Astrocyte (in vitro differentiated cells and primary cell): ENCODE results near the gene MRPL1. TPM values are rescaled to one million over a fixed set of nuclear protein-coding genes. Genes with fewer than 3 reads are reported as not detected.

Experiments used
- DNase-seq: peaks from one replicate; pipeline ENCODE4 v3.0.0-alpha.2; 2010; ENCODE audit warnings: low read depth
- FAIRE-seq: peaks from 2 replicates; lab custom pipeline; 2011; peaks lifted over from hg19 to GRCh38; lab: Jason Lieb, UNC
- H2AFZ ChIP-seq: 2 replicates; pipeline ENCODE4 v1.6.0; 2012; ENCODE audit warnings: low read depth, low read length, inconsistent platforms
- H3K27ac ChIP-seq: 2 replicates; pipeline ENCODE4 v1.5.1; 2011; ENCODE audit warnings: low read depth, low read length, inconsistent platforms
- H3K27me3 ChIP-seq: 2 replicates; pipeline ENCODE4 v1.6.0; 2011; ENCODE audit warnings: low read length, inconsistent platforms; ENCODE audit not compliant: insufficient read depth
- H3K36me3 ChIP-seq: 2 replicates; pipeline ENCODE4 v1.5.1; 2011; ENCODE audit warnings: low read length, inconsistent platforms; ENCODE audit not compliant: insufficient read depth
- H3K4me1 ChIP-seq: 2 replicates; pipeline ENCODE4 v1.5.1; 2011; ENCODE audit warnings: low read length, inconsistent platforms; ENCODE audit not compliant: insufficient read depth
- H3K4me2 ChIP-seq: 2 replicates; pipeline ENCODE4 v1.6.0; 2012; ENCODE audit warnings: low read length, inconsistent platforms
- H3K4me3 ChIP-seq: 2 replicates; pipeline ENCODE4 v1.5.1; 2011; ENCODE audit warnings: low read depth, mild to moderate bottlenecking, low read length, inconsistent platforms; ENCODE audit not compliant: insufficient read depth
- H3K79me2 ChIP-seq: 2 replicates; pipeline ENCODE4 v1.6.0; 2012; ENCODE audit warnings: mild to moderate bottlenecking, low read length, inconsistent platforms; ENCODE audit not compliant: insufficient read depth
- H3K9ac ChIP-seq: 2 replicates; pipeline ENCODE4 v1.6.0; 2012; ENCODE audit warnings: mild to moderate bottlenecking, low read length, inconsistent platforms
- H3K9me3 ChIP-seq: 2 replicates; pipeline ENCODE4 v1.5.1; 2012; ENCODE audit warnings: low read depth, mild to moderate bottlenecking, low read length, inconsistent platforms; ENCODE audit not compliant: insufficient read depth
- H4K20me1 ChIP-seq: 2 replicates; pipeline ENCODE4 v1.6.0; 2012; ENCODE audit warnings: low read length, inconsistent platforms; ENCODE audit not compliant: insufficient read depth
- H3K27ac Mint-ChIP-seq: one replicate; pipeline ENCODE4 v1.8.0; 2021; ENCODE audit warnings: mild to moderate bottlenecking, mixed read lengths; ENCODE audit not compliant: unreplicated experiment
- H3K27me3 Mint-ChIP-seq: one replicate; pipeline ENCODE4 v1.8.0; 2021; ENCODE audit warnings: low read depth, mixed read lengths; ENCODE audit not compliant: unreplicated experiment
- H3K36me3 Mint-ChIP-seq: one replicate; pipeline ENCODE4 v1.8.0; 2021; ENCODE audit warnings: low read depth, mixed read lengths; ENCODE audit not compliant: unreplicated experiment
- H3K4me1 Mint-ChIP-seq: one replicate; pipeline ENCODE4 v1.8.0; 2021; ENCODE audit warnings: low read depth, mixed read lengths; ENCODE audit not compliant: unreplicated experiment
- H3K4me3 Mint-ChIP-seq: one replicate; pipeline ENCODE4 v1.8.0; 2021; ENCODE audit warnings: mild to moderate bottlenecking, moderate library complexity, mixed read lengths; ENCODE audit not compliant: unreplicated experiment
- H3K9me3 Mint-ChIP-seq: one replicate; pipeline ENCODE4 v1.8.0; 2021; ENCODE audit warnings: mild to moderate bottlenecking, mixed read lengths; ENCODE audit not compliant: unreplicated experiment
- CTCF ChIP-seq: IDR thresholded peaks from 2 replicates; pipeline ENCODE4 v1.5.1; 2011; ENCODE audit warnings: low read depth, mild to moderate bottlenecking, inconsistent platforms, low read length, moderate library complexity; ENCODE audit not compliant: insufficient read depth
- EZH2 ChIP-seq: IDR thresholded peaks from 2 replicates; pipeline ENCODE4 v1.6.1; 2012; ENCODE audit warnings: mild to moderate bottlenecking, low read length, inconsistent platforms; ENCODE audit not compliant: insufficient read depth
- total RNA-seq: library from RNA; stranded (reverse); gene quantifications from 2 replicates; pipeline ENCODE4 v1.2.1, GENCODE V29; 2021

Gene MRPL1
- total RNA-seq, 1 donor from 2014 or later: 33.2 TPM

- H3K79me2 ChIP-seq: peaks cover 35% of the 10 kb centered on the region
- peak overlapping the region; percentile 83 for H3K4me3 ChIP-seq
- Mint-ChIP-seq H3K9me3 (no peaks in the 10 kb centered on the region), H3K27ac (peak overlapping the region; percentile 92), H3K4me1 (peaks cover 9% of the 10 kb centered on the region), H3K4me3 (peak overlapping the region; percentile 92), H3K27me3 (no peaks in the 10 kb centered on the region), H3K36me3 (no peaks in the 10 kb centered on the region)
- DNase-seq (peak; percentile 60), FAIRE-seq (no peak)
- TF ChIP-seq EZH2 (no peak), CTCF (no peak)
- no peaks in the 10 kb centered on the region for H3K27me3 ChIP-seq
- H3K36me3 ChIP-seq: no peaks in the 10 kb centered on the region
- peak overlapping the region; percentile 91 for H3K9ac ChIP-seq
- peak overlapping the region; percentile 90 for H3K27ac ChIP-seq
- H2AFZ ChIP-seq: peak overlapping the region; percentile 97
- H3K4me1 ChIP-seq: peaks cover 16% of the 10 kb centered on the region
- H3K9me3 ChIP-seq: no peaks in the 10 kb centered on the region
- peak overlapping the region; percentile 88 for H3K4me2 ChIP-seq
- peaks cover 7% of the 10 kb centered on the region for H4K20me1 ChIP-seq
Observed at GRCh38 chr4:77819843-77820648, 42.6 kb upstream of the MRPL1 start.

- FAIRE-seq (no peak), DNase-seq (no peak)
- Histone ChIP-seq H3K4me3 (peak overlapping the region; percentile 83), H3K9ac (peak overlapping the region; percentile 91), H2AFZ (peak overlapping the region; percentile 97), H3K36me3 (no peaks in the 10 kb centered on the region), H3K27me3 (peaks cover 1% of the 10 kb centered on the region), H3K9me3 (no peaks in the 10 kb centered on the region), H3K4me1 (peaks cover 16% of the 10 kb centered on the region), H3K4me2 (peak overlapping the region; percentile 88), H3K27ac (peak overlapping the region; percentile 90), H4K20me1 (peaks cover 7% of the 10 kb centered on the region), H3K79me2 (peaks cover 26% of the 10 kb centered on the region)
- no peaks in the 10 kb centered on the region for H3K27me3 Mint-ChIP-seq
- H3K36me3 Mint-ChIP-seq: no peaks in the 10 kb centered on the region
- no peak for TF ChIP-seq EZH2
- TF ChIP-seq CTCF: no peak
- H3K27ac Mint-ChIP-seq: peak overlapping the region; percentile 92
- H3K4me3 Mint-ChIP-seq: peak overlapping the region; percentile 92
- H3K9me3 Mint-ChIP-seq: no peaks in the 10 kb centered on the region
- peaks cover 6% of the 10 kb centered on the region for H3K4me1 Mint-ChIP-seq
Observed at GRCh38 chr4:77820649-77821561, 41.7 kb upstream of the MRPL1 start.
